HG02943 (cell line): Measurements from ENCODE around the gene VEGFA.

Experiments used
- ATAC-seq: cut with Tn5 transposase; IDR thresholded peaks from one replicate; pipeline ENCODE4 v1.9.1; 2021; ENCODE audit warnings: mild to moderate bottlenecking, low read depth, moderate library complexity; ENCODE audit not compliant: unreplicated experiment

VEGFA gene

GRCh38 chr6:43799551-43800297 is 29.7 kb downstream of the VEGFA start:
- no peak for ATAC-seq

- no peak for ATAC-seq
These were observed 30.2 kb downstream of the VEGFA start for GRCh38 chr6:43800298-43800623.

- ATAC-seq: no peak
These were observed 30.9 kb downstream of the VEGFA start for GRCh38 chr6:43800746-43801494.

- no peak for ATAC-seq
These were observed 31.6 kb downstream of the VEGFA start for GRCh38 chr6:43801495-43802181.

- no peak for ATAC-seq
These were observed 33.2 kb downstream of the VEGFA start for GRCh38 chr6:43803055-43803782.

GRCh38 chr6:43803783-43804549 is 34.0 kb downstream of the VEGFA start:
- ATAC-seq: no peak

- ATAC-seq: no peak
These were observed 34.7 kb downstream of the VEGFA start for GRCh38 chr6:43804550-43805223.

- no peak for ATAC-seq
These were observed 35.7 kb downstream of the VEGFA start for GRCh38 chr6:43805699-43806042.

GRCh38 chr6:43806043-43806757 is 36.2 kb downstream of the VEGFA start:
- no peak for ATAC-seq

GRCh38 chr6:43806758-43807227 is 36.8 kb downstream of the VEGFA start:
- ATAC-seq: no peak

GRCh38 chr6:43807228-43808061 is 37.4 kb downstream of the VEGFA start:
- ATAC-seq: no peak

- ATAC-seq: no peak
These were observed 38.4 kb downstream of the VEGFA start for GRCh38 chr6:43808412-43808811.

- ATAC-seq: no peak
These were observed 39.6 kb downstream of the VEGFA start for GRCh38 chr6:43809417-43810305.

- ATAC-seq: no peak
These were observed 41.1 kb downstream of the VEGFA start for GRCh38 chr6:43810965-43811732.

- no peak for ATAC-seq
These were observed 41.7 kb downstream of the VEGFA start for GRCh38 chr6:43811733-43812099.

- ATAC-seq: no peak
These were observed 43.0 kb downstream of the VEGFA start for GRCh38 chr6:43812850-43813578.
